Effector memory CD4-positive, alpha-beta T cell (primary cell): ENCODE measurements around the gene GADD45GIP1.

Experiments used
- DNase-seq, 3 donors: peaks; one replicate each; pipeline ENCODE4 v3.0.0-alpha.2; 2020
- H3K27ac ChIP-seq: 2 replicates; pipeline ENCODE4 v1.7.0; 2013; ENCODE audit warnings: mild to moderate bottlenecking, low read length, moderate library complexity; ENCODE audit not compliant: insufficient read depth, poor library complexity, severe bottlenecking
- H3K27me3 ChIP-seq: replicated peaks from 2 replicates; pipeline ENCODE4 v1.7.0; 2013; ENCODE audit warnings: mild to moderate bottlenecking, low read length; ENCODE audit not compliant: insufficient read depth, control insufficient read depth, poor library complexity, severe bottlenecking
- H3K36me3 ChIP-seq: 2 replicates; pipeline ENCODE4 v1.7.0; 2013; ENCODE audit warnings: mild to moderate bottlenecking, low read length, moderate library complexity; ENCODE audit not compliant: control insufficient read depth, insufficient read depth
- H3K4me1 ChIP-seq: 2 replicates; pipeline ENCODE4 v1.7.0; 2013; ENCODE audit warnings: low read length, mild to moderate bottlenecking; ENCODE audit not compliant: control insufficient read depth, insufficient read depth, poor library complexity, severe bottlenecking
- H3K4me3 ChIP-seq: 2 replicates; pipeline ENCODE4 v1.7.0; 2013; ENCODE audit warnings: low read length, low read depth, mild to moderate bottlenecking; ENCODE audit not compliant: insufficient read depth, poor library complexity, severe bottlenecking
- H3K9me3 ChIP-seq: 2 replicates; pipeline ENCODE4 v1.7.0; 2013; ENCODE audit warnings: mild to moderate bottlenecking, low read length, moderate library complexity; ENCODE audit not compliant: control insufficient read depth

The GADD45GIP1 gene

GRCh38 chr19:12940897-12941296, 16.1 kb downstream of the GADD45GIP1 start:
- peaks cover 30% of the 10 kb centered on the region for H3K4me1 ChIP-seq
- H3K4me3 ChIP-seq = no peak overlapping the region
- no peak for DNase-seq
- no peaks in the 10 kb centered on the region for H3K9me3 ChIP-seq
- H3K27ac ChIP-seq = no peak overlapping the region
- H3K27me3 ChIP-seq = no peaks in the 10 kb centered on the region
- peaks cover 45% of the 10 kb centered on the region for H3K36me3 ChIP-seq

DNA sequence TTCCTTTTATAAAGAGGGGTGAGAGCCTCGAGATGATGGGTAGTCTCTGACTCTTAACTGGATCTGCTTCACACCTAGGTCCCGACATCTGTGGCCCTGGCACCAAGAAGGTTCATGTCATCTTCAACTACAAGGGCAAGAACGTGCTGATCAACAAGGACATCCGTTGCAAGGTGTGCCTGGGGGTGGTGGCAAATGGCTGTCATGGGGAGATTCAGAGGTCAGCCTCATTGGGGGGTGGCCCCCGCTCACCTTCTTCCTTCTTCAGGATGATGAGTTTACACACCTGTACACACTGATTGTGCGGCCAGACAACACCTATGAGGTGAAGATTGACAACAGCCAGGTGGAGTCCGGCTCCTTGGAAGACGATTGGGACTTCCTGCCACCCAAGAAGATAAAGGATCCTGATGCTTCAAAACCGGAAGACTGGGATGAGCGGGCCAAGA, 17.0 kb downstream of the GADD45GIP1 start:
- Histone ChIP-seq H3K4me3 (peak overlapping the region; percentile 90), H3K27me3 (no peaks in the 10 kb centered on the region), H3K9me3 (no peaks in the 10 kb centered on the region), H3K36me3 (peaks cover 45% of the 10 kb centered on the region), H3K27ac (peak overlapping the region; percentile 86), H3K4me1 (peaks cover 30% of the 10 kb centered on the region)
- no peak for DNase-seq

GRCh38 chr19:12938779-12939601, 18.0 kb downstream of the GADD45GIP1 start:
- Histone ChIP-seq H3K36me3 (peaks cover 39% of the 10 kb centered on the region), H3K27ac (peak overlapping the region; percentile 86), H3K27me3 (no peaks in the 10 kb centered on the region), H3K4me3 (peak overlapping the region; percentile 90), H3K4me1 (peaks cover 30% of the 10 kb centered on the region), H3K9me3 (no peaks in the 10 kb centered on the region)
- peak in 1 of 3 donors; percentile 5 for DNase-seq

DNA sequence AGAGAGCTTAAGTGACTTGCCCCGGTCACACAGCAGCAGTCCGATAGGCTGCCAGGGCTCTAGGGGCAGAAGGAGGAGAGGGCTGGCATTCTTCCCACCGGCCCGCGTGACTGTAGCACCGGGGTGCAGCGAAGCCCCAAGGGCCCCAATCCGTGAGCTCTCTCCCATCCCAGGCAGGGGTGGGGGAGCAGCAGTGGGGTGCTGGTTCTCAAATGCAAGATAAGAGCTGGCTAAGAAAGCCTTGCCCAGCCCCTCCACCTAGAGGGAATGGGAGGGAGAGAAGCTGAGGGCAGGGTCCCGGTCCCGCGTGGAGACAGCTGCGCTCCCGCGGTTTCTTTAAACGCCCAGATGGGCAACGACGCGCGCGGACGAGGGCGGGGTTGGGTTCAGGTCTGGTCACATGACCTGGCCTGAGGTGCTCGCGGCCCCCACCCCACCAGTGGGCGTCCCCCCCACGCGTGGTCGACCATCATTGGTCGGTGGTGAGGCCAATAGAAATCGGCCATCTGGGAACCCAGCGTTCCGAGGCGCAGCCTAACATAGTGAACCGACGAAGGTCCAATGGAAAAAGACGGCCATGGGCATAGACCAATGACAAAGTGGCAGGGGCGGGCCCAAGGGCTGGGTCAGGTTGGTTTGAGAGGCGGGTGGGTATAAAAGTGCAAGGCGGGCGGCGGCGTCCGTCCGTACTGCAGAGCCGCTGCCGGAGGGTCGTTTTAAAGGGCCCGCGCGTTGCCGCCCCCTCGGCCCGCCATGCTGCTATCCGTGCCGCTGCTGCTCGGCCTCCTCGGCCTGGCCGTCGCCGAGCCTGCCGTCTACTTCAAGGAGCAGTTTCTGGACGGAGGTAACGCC, 18.9 kb downstream of the GADD45GIP1 start, which contains the start of gene CALR:
TSS of gene CALR (plus strand) at position 683 of the 852 bp plus-strand sequence. CDS start at position 754, 71 bp downstream.
- Histone ChIP-seq H3K4me3 (peak within 1 kb of the TSS; percentile 90), H3K27me3 (no peaks in the 10 kb centered on the region), H3K9me3 (no peaks in the 10 kb centered on the region), H3K4me1 (peaks cover 25% of the 10 kb centered on the region), H3K27ac (peak within 1 kb of the TSS; percentile 86), H3K36me3 (peaks cover 32% of the 10 kb centered on the region)
- peak; percentile 99 for DNase-seq

GRCh38 chr19:12937093-12937926, 19.7 kb downstream of the GADD45GIP1 start:
- peaks cover 33% of the 10 kb centered on the region for H3K4me1 ChIP-seq
- H3K9me3 ChIP-seq = no peaks in the 10 kb centered on the region
- peaks cover 24% of the 10 kb centered on the region for H3K36me3 ChIP-seq
- H3K27ac ChIP-seq = peak overlapping the region; percentile 34
- peak overlapping the region; percentile 52 for H3K4me3 ChIP-seq
- no peak for DNase-seq
- no peaks in the 10 kb centered on the region for H3K27me3 ChIP-seq

DNA sequence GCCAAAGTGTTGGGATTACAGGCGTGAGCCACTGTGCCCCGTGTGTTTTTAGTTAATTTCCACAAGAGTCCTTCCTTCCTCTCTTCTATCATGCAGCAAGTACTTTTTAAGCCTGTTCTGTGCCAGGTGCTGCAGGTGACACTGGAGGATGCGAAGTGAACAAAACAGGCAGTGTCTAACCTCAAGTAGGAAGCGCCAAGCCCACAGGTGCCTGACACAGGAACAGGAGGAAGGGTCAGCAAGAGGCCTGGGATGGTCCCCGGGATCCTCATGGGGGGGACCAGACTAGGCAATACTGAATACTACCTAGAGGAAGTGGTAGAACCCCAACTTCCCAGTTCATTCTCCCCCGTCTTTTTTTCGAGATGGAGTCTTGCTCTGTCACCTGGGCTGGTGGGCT, 20.4 kb downstream of the GADD45GIP1 start:
- Histone ChIP-seq H3K36me3 (peaks cover 18% of the 10 kb centered on the region), H3K27me3 (no peaks in the 10 kb centered on the region), H3K4me3 (no peak overlapping the region), H3K4me1 (peaks cover 33% of the 10 kb centered on the region), H3K27ac (no peak overlapping the region), H3K9me3 (no peaks in the 10 kb centered on the region)
- DNase-seq = no peak

DNA sequence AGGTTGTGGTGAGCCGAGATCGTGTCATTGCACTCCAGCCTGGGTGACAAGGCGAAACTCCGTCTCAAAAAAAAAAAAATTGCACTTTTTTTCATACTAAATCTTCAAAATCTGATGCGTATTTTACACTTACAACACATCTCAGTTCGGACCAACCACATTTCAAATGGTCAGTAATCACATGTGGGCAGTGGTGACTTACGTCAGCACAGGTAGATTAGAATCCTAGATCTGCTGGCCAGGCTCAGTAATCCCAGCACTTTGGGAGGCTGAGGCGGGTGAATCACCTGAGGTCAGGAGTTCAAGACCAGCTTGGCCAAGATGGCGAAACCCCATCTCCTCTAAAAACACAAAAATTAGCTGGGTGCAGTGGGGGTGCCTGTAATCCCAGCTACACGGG, 22.0 kb downstream of the GADD45GIP1 start:
- H3K4me3 ChIP-seq = no peak overlapping the region
- H3K27ac ChIP-seq = no peak overlapping the region
- H3K27me3 ChIP-seq = no peaks in the 10 kb centered on the region
- H3K9me3 ChIP-seq = no peaks in the 10 kb centered on the region
- DNase-seq = no peak
- H3K36me3 ChIP-seq = peaks cover 12% of the 10 kb centered on the region
- H3K4me1 ChIP-seq = peaks cover 26% of the 10 kb centered on the region

GRCh38 chr19:12933287-12934072, 23.5 kb downstream of the GADD45GIP1 start, which contains the start of gene FARSA:
FARSA (minus strand) TSS chr19:12933711; CDS start chr19:12933696, 15 bp downstream.
- peaks cover 16% of the 10 kb centered on the region for H3K4me1 ChIP-seq
- H3K9me3 ChIP-seq = no peaks in the 10 kb centered on the region
- peak; percentile 78 to 85 (median 81) for DNase-seq
- H3K27ac ChIP-seq = peak within 1 kb of the TSS; percentile 64
- H3K27me3 ChIP-seq = no peaks in the 10 kb centered on the region
- H3K4me3 ChIP-seq = peak within 1 kb of the TSS; percentile 76
- peaks cover 21% of the 10 kb centered on the region for H3K36me3 ChIP-seq
